Esophagus muscularis mucosa (tissue), 4 donors: Measurements from ENCODE around the gene RASD2. TPM values are rescaled to one million over a fixed set of nuclear protein-coding genes. Genes with fewer than 3 reads are reported as not detected.
A peak's percentile ranks its signal among the peaks of the same experiment; 100 is the strongest.

Experiments used
- DNase-seq: peaks from one replicate; pipeline ENCODE4 v3.0.0-alpha.2; 2017; ENCODE audit errors: extremely low spot score
- H3K27ac ChIP-seq, 4 donors: fragments of 200-600 bp; sonication (generic); replicated peaks in 1 of 4; 1 replicate in 3 of 4; 2 replicates in 1 of 4; pipeline ENCODE4 v1.5.1; 2016 to 2019; ENCODE audit warnings: mild to moderate bottlenecking in 1 of 4
- H3K27me3 ChIP-seq, 4 donors: fragments of 200-600 bp; sonication (generic); one replicate each; pipeline versions ENCODE4 v1.5.1 to v1.6.0; 2016 to 2019
- H3K36me3 ChIP-seq, 4 donors: fragments of 200-600 bp; sonication (generic); one replicate each; pipeline ENCODE4 v1.5.1; 2016 to 2019
- H3K4me1 ChIP-seq, 4 donors: fragments of 200-600 bp; sonication (generic); one replicate each; pipeline ENCODE4 v1.5.1; 2016 to 2019
- H3K4me3 ChIP-seq, 4 donors: fragments of 200-600 bp; sonication (generic); 1 replicate in 2 of 4; 2 replicates in 2 of 4; pipeline ENCODE4 v1.5.1; 2016 to 2019; ENCODE audit warnings: mild to moderate bottlenecking in 4 of 4, moderate library complexity in 1 of 4
- H3K9me3 ChIP-seq, 4 donors: fragments of 200-600 bp; sonication (generic); 1 replicate in 3 of 4; 2 replicates in 1 of 4; pipeline ENCODE4 v1.5.1; 2016 to 2019
- CTCF ChIP-seq, 3 experiments: fragments of 200-600 bp in 2 of 3; fragments of 450-650 bp in 1 of 3; sonication (generic) in 2 of 3; IDR thresholded peaks; one replicate each; pipeline ENCODE4 v1.5.1; 2017 to 2019; ENCODE audit warnings: antibody characterized with exemption in 3 of 3, mild to moderate bottlenecking in 2 of 3, moderate library complexity in 1 of 3
- EP300 ChIP-seq: sonication (generic); formaldehyde crosslinking; IDR thresholded peaks from one replicate; pipeline ENCODE4 v1.6.1; 2017; ENCODE audit warnings: antibody characterized with exemption
- POLR2A ChIP-seq: fragments of 450-650 bp; IDR thresholded peaks from one replicate; pipeline ENCODE4 v1.6.1; 2017; ENCODE audit warnings: antibody characterized with exemption, moderate library complexity, mild to moderate bottlenecking, low read depth
- POLR2AphosphoS5 ChIP-seq, 2 donors: sonication (generic); formaldehyde crosslinking; IDR thresholded peaks; one replicate each; pipeline ENCODE4 v1.6.1; 2017; ENCODE audit warnings: antibody characterized with exemption in 2 of 2
- WGBS: methylation state at CpG from one replicate; pipeline ENCODE4 v1.1.5; 2018; 5-methylcytosine and 5-hydroxymethylcytosine counted together
- intact Hi-C: fragments of 100-400 bp; cut with DNase I; formaldehyde crosslinking; loops from one replicate; pipeline ENCODE4 v1.15.1; 2023
- total RNA-seq, 4 donors: library from RNA; depleted of rRNA; stranded (reverse); fragments of >200 nt; gene quantifications; one replicate each; pipeline versions ENCODE4 v1.1.0 to v1.2.1, GENCODE V29; 2016

Gene RASD2
- total RNA-seq, 4 donors from 2014 or later = 18.4 to 53.6 (median 31.7) TPM

GRCh38 chr22:35537232-35537631, 3.4 kb upstream of the RASD2 start:
- Histone ChIP-seq H3K27ac (peak overlapping the region; percentile 70 to 94 (median 90)), H3K4me1 (peaks cover 14 to 55% (median 51%) of the 10 kb centered on the region in 4 donors), H3K9me3 (no peaks in the 10 kb centered on the region), H3K4me3 (no peak overlapping the region), H3K36me3 (no peaks in the 10 kb centered on the region), H3K27me3 (peaks cover 0 to 8% (median 5%) of the 10 kb centered on the region in 4 donors)
- DNase-seq = no peak
- intact Hi-C loops = no loop called here
- TF ChIP-seq POLR2A (no peak), EP300 (no peak), POLR2AphosphoS5 (IDR thresholded peaks at IDR 0.05) (no peak), CTCF (IDR thresholded peaks at IDR 0.05) (no peak)
- WGBS = 41% methylated on average over 7 of the region's 7 CpGs

GRCh38 chr22:35538801-35539321, 1.8 kb upstream of the RASD2 start:
- peak; percentile 36 to 59 (median 42) for TF ChIP-seq CTCF (IDR thresholded peaks at IDR 0.05)
- no peak for TF ChIP-seq EP300
- intact Hi-C loops = no loop called here
- H3K9me3 ChIP-seq = no peaks in the 10 kb centered on the region
- peaks cover 14 to 72% (median 67%) of the 10 kb centered on the region in 4 donors for H3K4me1 ChIP-seq
- WGBS = 80% methylated on average over 3 of the region's 5 CpGs
- no peak for DNase-seq
- H3K4me3 ChIP-seq = no peak overlapping the region
- no peaks in the 10 kb centered on the region for H3K36me3 ChIP-seq
- H3K27ac ChIP-seq = peak overlapping the region; percentile 86 to 94 (median 92)
- peaks cover 0 to 8% (median 5%) of the 10 kb centered on the region in 4 donors for H3K27me3 ChIP-seq

- Histone ChIP-seq H3K27ac (peak overlapping the region; percentile 86 to 94 (median 92)), H3K4me1 (peaks cover 19 to 78% (median 73%) of the 10 kb centered on the region in 4 donors)
- intact Hi-C loops = no loop called here
These were observed 1.1 kb upstream of the RASD2 start for GRCh38 chr22:35539487-35539886.

GRCh38 chr22:35539910-35540594, 579 bp upstream of the RASD2 start:
- H3K4me1 ChIP-seq = peaks cover 24 to 83% (median 79%) of the 10 kb centered on the region in 4 donors
- H3K4me3 ChIP-seq = peak overlapping the region; percentile 77 to 81 (median 78)
- H3K27ac ChIP-seq = peak overlapping the region; percentile 86 to 94 (median 92)
- intact Hi-C loops = no loop called here
- no peaks in the 10 kb centered on the region for H3K36me3 ChIP-seq
- TF ChIP-seq POLR2AphosphoS5 (IDR thresholded peaks at IDR 0.05) = peak in 1 of 2 donors; percentile 14
- no peak for TF ChIP-seq CTCF (IDR thresholded peaks at IDR 0.05)
- TF ChIP-seq EP300 = no peak
- no peak for TF ChIP-seq POLR2A
- WGBS = 3% methylated on average over 18 of the region's 89 CpGs
- peaks cover 0 to 8% (median 5%) of the 10 kb centered on the region in 4 donors for H3K27me3 ChIP-seq
- DNase-seq = no peak
- H3K9me3 ChIP-seq = no peaks in the 10 kb centered on the region

More at GRCh38 chr22:35539487-35539886, 1.1 kb upstream of the RASD2 start:
- DNase-seq = no peak
- 11% methylated on average over 3 of the region's 3 CpGs for WGBS
- Histone ChIP-seq H3K4me3 (peak overlapping the region; percentile 77 to 81 (median 78)), H3K36me3 (no peaks in the 10 kb centered on the region), H3K9me3 (no peaks in the 10 kb centered on the region), H3K27me3 (peaks cover 0 to 8% (median 5%) of the 10 kb centered on the region in 4 donors)
- TF ChIP-seq CTCF (IDR thresholded peaks at IDR 0.05) (no peak), POLR2A (no peak), POLR2AphosphoS5 (IDR thresholded peaks at IDR 0.05) (no peak), EP300 (no peak)
